GM23248 (cell line): ENCODE data around the gene TMC2. TPM values are rescaled to one million over a fixed set of nuclear protein-coding genes. Genes with fewer than 3 reads are reported as not detected.

Source experiments
- DNase-seq: peaks from one replicate; pipeline ENCODE4 v3.0.0-alpha.2; 2015
- H2AFZ ChIP-seq: fragments of 200-600 bp; sonication (generic); 2 replicates; pipeline ENCODE4 v1.6.1; 2016; ENCODE audit warnings: antibody characterized with exemption
- H3F3A ChIP-seq: fragments of 200-600 bp; sonication (generic); 2 replicates; pipeline ENCODE4 v1.6.1; 2016; ENCODE audit warnings: mild to moderate bottlenecking, antibody characterized with exemption, mixed run types; ENCODE audit not compliant: insufficient read depth
- H3K27ac ChIP-seq: fragments of 200-600 bp; sonication (generic); 2 replicates; pipeline ENCODE4 v1.5.1; 2016; ENCODE audit warnings: mild to moderate bottlenecking
- H3K27me3 ChIP-seq: fragments of 200-600 bp; sonication (generic); replicated peaks from 2 replicates; pipeline ENCODE4 v1.6.1; 2016; ENCODE audit warnings: mild to moderate bottlenecking; ENCODE audit not compliant: insufficient read depth
- H3K36me3 ChIP-seq: fragments of 200-600 bp; sonication (generic); 2 replicates; pipeline ENCODE4 v1.6.1; 2016; ENCODE audit warnings: low read depth, mild to moderate bottlenecking
- H3K4me1 ChIP-seq: fragments of 200-600 bp; sonication (generic); 2 replicates; pipeline ENCODE4 v1.6.1; 2016; ENCODE audit warnings: mild to moderate bottlenecking; ENCODE audit not compliant: insufficient read depth
- H3K4me2 ChIP-seq: fragments of 200-600 bp; sonication (generic); one replicate; pipeline ENCODE4 v1.6.1; 2016; ENCODE audit warnings: mild to moderate bottlenecking; ENCODE audit not compliant: unreplicated experiment
- H3K4me3 ChIP-seq: fragments of 200-600 bp; sonication (generic); 2 replicates; pipeline ENCODE4 v1.5.1; 2016; ENCODE audit warnings: mild to moderate bottlenecking
- H3K79me2 ChIP-seq: fragments of 200-600 bp; sonication (generic); 2 replicates; pipeline ENCODE4 v1.6.1; 2016; ENCODE audit warnings: mild to moderate bottlenecking; ENCODE audit not compliant: insufficient read depth
- H3K9ac ChIP-seq: fragments of 200-600 bp; sonication (generic); 2 replicates; pipeline ENCODE4 v1.6.1; 2016; ENCODE audit warnings: mild to moderate bottlenecking
- H3K9me2 ChIP-seq: fragments of 200-600 bp; sonication (generic); 2 replicates; pipeline ENCODE4 v1.6.1; 2016; ENCODE audit warnings: mixed run types, mild to moderate bottlenecking, moderate library complexity; ENCODE audit not compliant: insufficient read depth
- H3K9me3 ChIP-seq: fragments of 200-600 bp; sonication (generic); one replicate; pipeline ENCODE4 v1.6.1; 2017; ENCODE audit warnings: low read depth
- H4K20me1 ChIP-seq: fragments of 200-600 bp; sonication (generic); 2 replicates; pipeline ENCODE4 v1.6.0; 2016; ENCODE audit not compliant: insufficient read depth
- EZH2 ChIP-seq: fragments of 200-600 bp; sonication (generic); IDR thresholded peaks from 2 replicates; pipeline ENCODE4 v1.6.1; 2018; ENCODE audit warnings: antibody characterized with exemption, mild to moderate bottlenecking; ENCODE audit not compliant: insufficient read depth, poor library complexity, severe bottlenecking
- EZH2phosphoT487 ChIP-seq: fragments of 200-600 bp; sonication (generic); IDR thresholded peaks from 2 replicates; pipeline ENCODE4 v1.6.1; 2018; ENCODE audit warnings: antibody characterized with exemption, moderate library complexity, mild to moderate bottlenecking, low read depth; ENCODE audit not compliant: insufficient read depth
- WGBS, 2 experiments: methylation state at CpG; one replicate each; pipeline ENCODE4 v1.1.6; 2015 to 2017; ENCODE audit warnings: low lambda C conversion rate in 2 of 2, low coverage in 1 of 2; ENCODE audit errors: missing lambda C conversion rate in 2 of 2; 5-methylcytosine and 5-hydroxymethylcytosine counted together
- in situ Hi-C: fragments of 300-500 bp; cut with MboI; formaldehyde crosslinking; loops from 2 replicates; pipeline ENCODE4 v1.15.0; 2020
- microRNA counts: library from miRNA; unstranded; fragments of <30 nt; microRNA quantifications from one replicate; lab custom pipeline; 2016
- microRNA-seq: library from miRNA; unstranded; fragments of <30 nt; microRNA quantifications from one replicate; pipeline ENCODE4, GENCODE V29; 2016; ENCODE audit warnings: borderline number of aligned reads
- polyA plus RNA-seq: library from polyadenylated mRNA; unstranded; fragments of >200 nt; fragmentation: Nextera tagmentation; extraction: Ambion mirVana; gene quantifications from 2 replicates; pipeline ENCODE4 v1.2.1, GENCODE V29; 2016
- small RNA-seq: library from RNA; depleted of rRNA; stranded (forward); fragments of <200 nt; gene quantifications from one replicate; pipeline ENCODE3, GENCODE V24; 2014; ENCODE audit warnings: low read depth, low replicate concordance
- total RNA-seq: library from RNA; depleted of rRNA; stranded (reverse); fragments of >200 nt; shearing (Covaris generic); gene quantifications from 2 replicates; pipeline ENCODE4 v1.2.3, GENCODE V29; 2014; rRNA removed

Gene TMC2
- total and polyA plus RNA-seq, 2 experiments from 2014 or later = not detected

GRCh38 chr20:2687514-2687913 lies 151.1 kb downstream of the TMC2 start:
- H2AFZ ChIP-seq = no peak overlapping the region
- no peak overlapping the region for H3K27ac ChIP-seq
- H3K4me3 ChIP-seq = no peak overlapping the region
- no peak overlapping the region for H3K9ac ChIP-seq
- H3K9me2 ChIP-seq = no peaks in the 10 kb centered on the region
- TF ChIP-seq EZH2phosphoT487 = no peak
- TF ChIP-seq EZH2 = no peak
- peaks cover 14% of the 10 kb centered on the region for H3K27me3 ChIP-seq
- H3K9me3 ChIP-seq = no peaks in the 10 kb centered on the region
- no peak overlapping the region for H3K4me2 ChIP-seq
- no peaks in the 10 kb centered on the region for H4K20me1 ChIP-seq
- no peaks in the 10 kb centered on the region for H3K4me1 ChIP-seq
- no peak for DNase-seq
- H3F3A ChIP-seq = no peaks in the 10 kb centered on the region
- H3K79me2 ChIP-seq = no peaks in the 10 kb centered on the region
- no peaks in the 10 kb centered on the region for H3K36me3 ChIP-seq
- 49 to 53% methylated on average over 6 of the region's 6 CpGs for WGBS, 2 experiments
- in situ Hi-C loops = no loop called here

DNA sequence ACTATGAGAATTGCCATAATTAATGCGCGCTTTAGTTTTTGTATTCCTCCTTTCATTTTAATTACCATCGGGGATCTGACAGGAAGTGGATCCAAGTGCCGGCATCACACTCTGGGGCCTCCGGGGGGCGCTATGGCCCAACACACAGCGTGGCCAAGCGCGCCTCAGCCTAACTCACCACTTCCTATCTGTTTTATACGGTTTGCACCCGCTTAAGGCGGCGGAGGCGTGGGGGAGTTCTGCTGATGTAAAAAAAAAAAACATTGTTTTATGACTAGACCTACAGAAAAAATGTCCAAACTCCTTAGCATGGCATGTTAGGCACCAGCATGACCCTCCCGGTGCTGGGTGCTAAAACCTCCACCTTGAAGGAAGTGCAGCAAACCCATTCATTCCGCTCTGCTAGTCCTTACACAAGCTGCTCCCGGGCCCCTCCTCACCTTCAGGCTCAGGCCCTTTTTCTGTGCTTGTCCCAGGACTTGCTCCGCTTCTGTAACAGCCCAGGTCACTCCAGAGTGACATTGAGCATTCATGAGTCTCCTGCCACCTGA lies 151.7 kb downstream of the TMC2 start:
- H3K4me2 ChIP-seq = no peak overlapping the region

GRCh38 chr20:2690213-2690612 lies 153.8 kb downstream of the TMC2 start:
- Histone ChIP-seq H3K79me2 (no peaks in the 10 kb centered on the region), H2AFZ (no peak overlapping the region), H3K9me3 (no peaks in the 10 kb centered on the region), H3K4me2 (no peak overlapping the region), H3K4me3 (no peak overlapping the region), H3F3A (no peaks in the 10 kb centered on the region), H3K36me3 (no peaks in the 10 kb centered on the region), H3K27me3 (peaks cover 32% of the 10 kb centered on the region), H4K20me1 (no peaks in the 10 kb centered on the region), H3K9ac (no peak overlapping the region), H3K27ac (no peak overlapping the region), H3K4me1 (no peaks in the 10 kb centered on the region), H3K9me2 (no peaks in the 10 kb centered on the region)
- in situ Hi-C loops = no loop called here
- no peak for DNase-seq
- WGBS, 2 experiments = 91 to 92% methylated on average over 3 of the region's 3 CpGs
- no peak for TF ChIP-seq EZH2phosphoT487
- no peak for TF ChIP-seq EZH2

More for the DNA sequence above, 151.7 kb downstream of the TMC2 start:
- in situ Hi-C loops = no loop called here
- H2AFZ ChIP-seq = no peak overlapping the region
- H3F3A ChIP-seq = no peaks in the 10 kb centered on the region
- H3K9me2 ChIP-seq = no peaks in the 10 kb centered on the region
- no peaks in the 10 kb centered on the region for H4K20me1 ChIP-seq
- no peaks in the 10 kb centered on the region for H3K79me2 ChIP-seq
- peak; percentile 59 for DNase-seq
- H3K9ac ChIP-seq = no peak overlapping the region
- 28% methylated on average over 18 of the region's 18 CpGs for WGBS, 2 experiments
- no peak overlapping the region for H3K4me3 ChIP-seq
- H3K4me1 ChIP-seq = no peaks in the 10 kb centered on the region
- peaks cover 14% of the 10 kb centered on the region for H3K27me3 ChIP-seq
- no peaks in the 10 kb centered on the region for H3K36me3 ChIP-seq
- TF ChIP-seq EZH2phosphoT487 = no peak
- no peak for TF ChIP-seq EZH2
- no peak overlapping the region for H3K27ac ChIP-seq
- no peaks in the 10 kb centered on the region for H3K9me3 ChIP-seq

- no peaks in the 10 kb centered on the region for H3K9me2 ChIP-seq
- H3K4me2 ChIP-seq = no peak overlapping the region
- H3K36me3 ChIP-seq = no peaks in the 10 kb centered on the region
- in situ Hi-C loops = no loop called here
- H3K79me2 ChIP-seq = no peaks in the 10 kb centered on the region
- no peaks in the 10 kb centered on the region for H3K9me3 ChIP-seq
- peaks cover 33% of the 10 kb centered on the region for H3K27me3 ChIP-seq
- H4K20me1 ChIP-seq = no peaks in the 10 kb centered on the region
- H2AFZ ChIP-seq = no peak overlapping the region
- no peaks in the 10 kb centered on the region for H3F3A ChIP-seq
- H3K4me1 ChIP-seq = no peaks in the 10 kb centered on the region
- H3K4me3 ChIP-seq = no peak overlapping the region
- 73 to 82% methylated on average over 5 to 6 of the region's 6 CpGs for WGBS, 2 experiments
- DNase-seq = no peak
- no peak overlapping the region for H3K27ac ChIP-seq
- TF ChIP-seq EZH2phosphoT487 = no peak
- TF ChIP-seq EZH2 = no peak
- no peak overlapping the region for H3K9ac ChIP-seq
Measured at GRCh38 chr20:2690718-2691117, 154.3 kb downstream of the TMC2 start.

DNA sequence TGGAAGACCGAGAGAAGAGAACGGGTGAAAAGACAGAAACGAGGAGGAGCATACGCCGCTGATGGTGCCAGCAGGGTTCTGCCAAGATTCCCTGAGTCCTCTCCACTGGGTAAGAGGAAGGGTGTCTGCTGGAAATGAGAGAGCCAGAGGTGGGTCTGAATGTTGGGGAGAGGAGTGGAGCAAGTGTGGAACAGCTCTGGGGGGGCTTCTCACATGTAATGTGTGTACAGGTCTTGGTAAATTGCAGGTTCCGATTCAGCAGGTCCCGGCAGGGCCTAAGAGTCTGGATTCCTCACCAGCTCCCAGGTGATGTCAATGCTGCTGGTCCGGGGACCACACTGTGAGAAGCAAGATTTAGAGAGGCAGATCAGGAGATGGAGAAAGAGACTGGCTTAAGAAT lies 154.8 kb downstream of the TMC2 start:
- Histone ChIP-seq H3F3A (no peaks in the 10 kb centered on the region), H4K20me1 (no peaks in the 10 kb centered on the region), H3K4me3 (no peak overlapping the region), H3K27me3 (peaks cover 36% of the 10 kb centered on the region), H3K9me2 (no peaks in the 10 kb centered on the region), H3K27ac (no peak overlapping the region), H3K4me2 (no peak overlapping the region), H3K36me3 (no peaks in the 10 kb centered on the region), H3K4me1 (no peaks in the 10 kb centered on the region), H3K9ac (no peak overlapping the region), H3K9me3 (no peaks in the 10 kb centered on the region), H3K79me2 (no peaks in the 10 kb centered on the region), H2AFZ (no peak overlapping the region)
- DNase-seq = no peak
- in situ Hi-C loops = no loop called here
- TF ChIP-seq EZH2 = no peak
- WGBS, 2 experiments = 84 to 85% methylated on average over 8 of the region's 8 CpGs

MicroRNAs within 50 kb of the gene (microRNA counts, 767-probe panel; counts per million panel counts)
- microRNA hsa-miR-1292 (lab: Ali Mortazavi, UCI) = 447 counts per million, percentile 86 among the panel's probes with 10 or more counts

Small RNA genes lying within 50 kb of the gene (microRNA-seq; reads per million reads assigned to microRNA genes)
- 14.8 reads per million, percentile 23 among the genes with 10 or more reads in this experiment for gene MIR1292

Small RNA genes lying within 50 kb of the gene (small RNA-seq; reads per million reads assigned to genes)
- gene SNORA51 (not detected), gene SNORD110 (not detected), gene SNORD56 (not detected), gene SNORD57 (not detected), gene SNORD86 (not detected)

Other genes starting within 250 kb of the TMC2 start
- gene TGM3, start 240.6 kb upstream of the TMC2 start, total RNA-seq = 0.11 TPM in 1 of 2 replicates, not detected in the other
- gene TGM3, start 240.6 kb upstream of the TMC2 start, polyA plus RNA-seq = 0.14 and 0.25 TPM in 2 replicates
- gene TGM6, start 155.7 kb upstream of the TMC2 start, total RNA-seq = not detected in 2 replicates
- gene TGM6, start 155.7 kb upstream of the TMC2 start, polyA plus RNA-seq = not detected in 2 replicates
- gene SNRPB, start 65.8 kb upstream of the TMC2 start, total RNA-seq = 234 and 280 TPM in 2 replicates
- gene SNRPB, start 65.8 kb upstream of the TMC2 start, polyA plus RNA-seq = 221 and 236 TPM in 2 replicates
- 7.5 and 11.0 TPM in 2 replicates for gene ZNF343, start 27.7 kb upstream of the TMC2 start, total RNA-seq
- 7.0 and 8.1 TPM in 2 replicates for gene ZNF343, start 27.7 kb upstream of the TMC2 start, polyA plus RNA-seq
- 123 and 130 TPM in 2 replicates for gene NOP56, start 116.1 kb downstream of the TMC2 start, total RNA-seq
- 139 and 149 TPM in 2 replicates for gene NOP56, start 116.1 kb downstream of the TMC2 start, polyA plus RNA-seq
- 76.3 and 91.1 TPM in 2 replicates for gene IDH3B, start 127.6 kb downstream of the TMC2 start, total RNA-seq
- 75.6 and 79.5 TPM in 2 replicates for gene IDH3B, start 127.6 kb downstream of the TMC2 start, polyA plus RNA-seq
- 0.76 TPM in 1 of 2 replicates, not detected in the other for gene EBF4, start 156.2 kb downstream of the TMC2 start, total RNA-seq
- 0.36 TPM in 1 of 2 replicates, not detected in the other for gene EBF4, start 156.2 kb downstream of the TMC2 start, polyA plus RNA-seq